Measurements from ENCODE around the gene KRT38. TPM values are rescaled to one million over a fixed set of nuclear protein-coding genes. Genes with fewer than 3 reads are reported as not detected.

Gene KRT38
- total RNA-seq, 1 experiment from 2014 or later: not detected

- Mint-ChIP-seq H3K27ac (ENCODE audit: unreplicated experiment) (no peak overlapping the region), H3K36me3 (ENCODE audit: insufficient read depth, unreplicated experiment) (no peaks in the 10 kb centered on the region), H3K27me3 (ENCODE audit: unreplicated experiment) (peaks cover 21% of the 10 kb centered on the region), H3K4me3 (ENCODE audit: low read depth, unreplicated experiment) (no peak overlapping the region), H3K9me3 (ENCODE audit: low read depth, unreplicated experiment) (no peaks in the 10 kb centered on the region), H3K4me1 (ENCODE audit: low read depth, unreplicated experiment) (no peaks in the 10 kb centered on the region)
- BruUV-seq (replicated peaks): no TSS peak
- no peak for DNase-seq
- intact Hi-C loops (cut with micrococcal nuclease; ENCODE audit: unreplicated experiment): no loop called here
- TF ChIP-seq CTCF (IDR thresholded peaks at IDR 0.05; ENCODE audit: unreplicated experiment): no peak
- CTCF ChIA-PET: interaction anchor here (1.6 kb wide), 1 partner anchor 58 kb away, joined by 3 read pairs; no protein-coding TSS in a partner anchor
These were observed 34.6 kb upstream of the KRT38 start for GRCh38 chr17:41475421-41475820.

GRCh38 chr17:41474863-41475262 is 34.1 kb upstream of the KRT38 start:
- Mint-ChIP-seq H3K9me3 (ENCODE audit: low read depth, unreplicated experiment) (no peaks in the 10 kb centered on the region), H3K4me3 (ENCODE audit: low read depth, unreplicated experiment) (no peak overlapping the region), H3K4me1 (ENCODE audit: low read depth, unreplicated experiment) (no peaks in the 10 kb centered on the region), H3K36me3 (ENCODE audit: insufficient read depth, unreplicated experiment) (no peaks in the 10 kb centered on the region), H3K27me3 (ENCODE audit: unreplicated experiment) (peaks cover 21% of the 10 kb centered on the region), H3K27ac (ENCODE audit: unreplicated experiment) (no peak overlapping the region)
- no peak for TF ChIP-seq CTCF (IDR thresholded peaks at IDR 0.05; ENCODE audit: unreplicated experiment)
- CTCF ChIA-PET: interaction anchor here (0.6 kb wide), 1 partner anchor 63 kb away, joined by 3 read pairs; no protein-coding TSS in a partner anchor
- intact Hi-C loops (cut with micrococcal nuclease; ENCODE audit: unreplicated experiment): no loop called here
- no peak for DNase-seq
- no TSS peak for BruUV-seq (replicated peaks)

GRCh38 chr17:41468346-41468745 is 27.6 kb upstream of the KRT38 start:
- H3K27me3 Mint-ChIP-seq (ENCODE audit: unreplicated experiment): peaks cover 18% of the 10 kb centered on the region
- peaks cover 5% of the 10 kb centered on the region for H3K36me3 Mint-ChIP-seq (ENCODE audit: insufficient read depth, unreplicated experiment)
- CTCF ChIA-PET: no interaction called here

GRCh38 chr17:41467561-41467960 is 26.8 kb upstream of the KRT38 start:
- TF ChIP-seq CTCF (IDR thresholded peaks at IDR 0.05; ENCODE audit: unreplicated experiment): no peak
- H3K36me3 Mint-ChIP-seq (ENCODE audit: insufficient read depth, unreplicated experiment): peaks cover 5% of the 10 kb centered on the region
- DNase-seq: no peak
- H3K27me3 Mint-ChIP-seq (ENCODE audit: unreplicated experiment): peaks cover 10% of the 10 kb centered on the region
- BruUV-seq (replicated peaks): no TSS peak
- peaks cover 13% of the 10 kb centered on the region for H3K4me1 Mint-ChIP-seq (ENCODE audit: low read depth, unreplicated experiment)
- CTCF ChIA-PET: no interaction called here
- H3K9me3 Mint-ChIP-seq (ENCODE audit: low read depth, unreplicated experiment): peaks cover 3% of the 10 kb centered on the region
- intact Hi-C loops (cut with micrococcal nuclease; ENCODE audit: unreplicated experiment): no loop called here
- no peak overlapping the region for H3K27ac Mint-ChIP-seq (ENCODE audit: unreplicated experiment)
- no peak overlapping the region for H3K4me3 Mint-ChIP-seq (ENCODE audit: low read depth, unreplicated experiment)

More at GRCh38 chr17:41468346-41468745, 27.6 kb upstream of the KRT38 start:
- no peak overlapping the region for H3K27ac Mint-ChIP-seq (ENCODE audit: unreplicated experiment)
- H3K4me1 Mint-ChIP-seq (ENCODE audit: low read depth, unreplicated experiment): peaks cover 13% of the 10 kb centered on the region
- intact Hi-C loops (cut with micrococcal nuclease; ENCODE audit: unreplicated experiment): no loop called here
- DNase-seq: no peak
- no peak overlapping the region for H3K4me3 Mint-ChIP-seq (ENCODE audit: low read depth, unreplicated experiment)
- TF ChIP-seq CTCF (IDR thresholded peaks at IDR 0.05; ENCODE audit: unreplicated experiment): no peak
- no TSS peak for BruUV-seq (replicated peaks)
- peaks cover 3% of the 10 kb centered on the region for H3K9me3 Mint-ChIP-seq (ENCODE audit: low read depth, unreplicated experiment)
